ENCODE data around the gene FAM107B.

- TF ChIP-seq POLR2AphosphoS5 (IDR thresholded peaks at IDR 0.05; ENCODE audit: insufficient read depth, low read depth, low read length) (no peak), EZH2 (IDR thresholded peaks at IDR 0.05; ENCODE audit: borderline replicate concordance, low read depth, low read length, severe bottlenecking) (no peak), CTCF (IDR thresholded peaks at IDR 0.05; ENCODE audit: extremely low read depth in 1 of 2, insufficient read depth in 1 of 2, low read depth in 1 of 2, low read length in 2 of 2) (no peak)
These were observed 103.3 kb downstream of the FAM107B start for GRCh38 chr10:14671386-14671831.

Data from endothelial cell of umbilical vein (primary cell).